Liver (tissue), 3 donors: ENCODE data around the gene RRP8.

ENCODE experiments used
- ATF3 ChIP-seq: IDR thresholded peaks from 2 replicates; pipeline ENCODE4 v1.6.1; 2016; ENCODE audit warnings: antibody characterized with exemption
- CTCF ChIP-seq: fragments of 150-350 bp; IDR thresholded peaks from 2 replicates; pipeline ENCODE4 v1.5.1; 2017; ENCODE audit warnings: improper control_type of control experiment, low read depth, low read length; ENCODE audit not compliant: missing input control
- FOXA1 ChIP-seq: IDR thresholded peaks from 2 replicates; pipeline ENCODE4 v1.6.1; 2016; ENCODE audit warnings: antibody characterized with exemption
- GABPA ChIP-seq, 2 donors: IDR thresholded peaks in 1 of 2; conservative IDR thresholded peaks in 1 of 2; 2 replicates each; pipeline ENCODE4 v1.6.1; 2016; ENCODE audit warnings: antibody characterized with exemption in 2 of 2, mild to moderate bottlenecking in 1 of 2, moderate library complexity in 1 of 2
- HNF4A ChIP-seq, 2 donors: conservative IDR thresholded peaks; 2 replicates each; pipeline ENCODE4 v1.6.1; 2016; ENCODE audit warnings: antibody characterized with exemption in 2 of 2, mild to moderate bottlenecking in 2 of 2
- JUND ChIP-seq, 2 donors: IDR thresholded peaks; 2 replicates each; pipeline ENCODE4 v1.6.1; 2016; ENCODE audit warnings: antibody characterized with exemption in 2 of 2
- MAX ChIP-seq: IDR thresholded peaks from 2 replicates; pipeline ENCODE4 v1.6.1; 2016; ENCODE audit warnings: antibody characterized with exemption
- RAD21 ChIP-seq, 2 donors: IDR thresholded peaks; 2 replicates each; pipeline ENCODE4 v1.6.1; 2016; ENCODE audit warnings: antibody characterized with exemption in 2 of 2, mild to moderate bottlenecking in 2 of 2
- REST ChIP-seq: IDR thresholded peaks from 2 replicates; pipeline ENCODE4 v1.6.1; 2016; ENCODE audit warnings: antibody characterized with exemption, mild to moderate bottlenecking
- RXRA ChIP-seq, 2 donors: IDR thresholded peaks; 2 replicates each; pipeline ENCODE4 v1.6.1; 2017 to 2018; ENCODE audit warnings: antibody characterized with exemption in 2 of 2, mild to moderate bottlenecking in 1 of 2
- SP1 ChIP-seq: IDR thresholded peaks from 2 replicates; pipeline ENCODE4 v1.6.1; 2018; ENCODE audit warnings: antibody characterized with exemption, mild to moderate bottlenecking
- TAF1 ChIP-seq: conservative IDR thresholded peaks from 2 replicates; pipeline ENCODE4 v1.6.1; 2016; ENCODE audit warnings: antibody characterized with exemption, mild to moderate bottlenecking
- YY1 ChIP-seq: IDR thresholded peaks from 2 replicates; pipeline ENCODE4 v1.6.1; 2016; ENCODE audit warnings: antibody characterized with exemption, mild to moderate bottlenecking
- ZBTB33 ChIP-seq: IDR thresholded peaks from 2 replicates; pipeline ENCODE4 v1.6.1; 2016; ENCODE audit warnings: antibody characterized with exemption
- donor health status: healthy.
- donor health status: healthy.

GRCh38 chr11:6625156-6625831 is 21.9 kb upstream of the RRP8 start:
- TF ChIP-seq JUND (IDR thresholded peaks at IDR 0.05) (no peak), ZBTB33 (no peak), CTCF (no peak), REST (no peak), MAX (no peak), RAD21 (IDR thresholded peaks at IDR 0.05) (no peak), FOXA1 (no peak), ATF3 (no peak), TAF1 (no peak), SP1 (no peak), YY1 (no peak), RXRA (IDR thresholded peaks at IDR 0.05) (no peak), HNF4A (conservative IDR thresholded peaks at IDR 0.05) (no peak), GABPA (IDR thresholded peaks at IDR 0.05 in 1 of 2, conservative IDR thresholded peaks at IDR 0.05 in 1 of 2) (no peak)
